Activated CD4-positive, alpha-beta T cell treated with anti-CD3 and anti-CD28 coated beads for 1 hour (primary cell): ENCODE measurements around the gene KSR2.

Source experiments
- DNase-seq: peaks from one replicate; pipeline ENCODE4 v3.0.0-alpha.2; 2020

Gene KSR2

DNA sequence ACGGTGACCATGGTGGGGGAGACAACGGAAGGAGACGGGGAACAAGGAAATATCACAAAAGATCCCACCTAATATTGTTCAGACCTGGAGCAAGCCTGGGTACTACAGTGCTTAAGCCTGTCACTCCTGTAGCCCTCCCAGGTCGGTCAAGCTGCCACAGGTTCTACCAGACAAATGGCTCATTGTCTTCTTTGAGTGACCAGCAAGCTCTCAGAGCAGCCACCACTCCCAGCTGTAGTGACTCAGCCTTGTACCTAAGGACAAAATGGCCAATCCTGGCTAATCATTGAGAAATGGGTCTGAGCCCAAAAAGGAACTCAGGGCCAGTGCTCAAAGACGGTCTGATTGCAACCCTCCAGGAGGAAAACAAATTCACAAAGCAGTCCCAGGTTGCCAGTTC is 368.9 kb downstream of the KSR2 start:
- DNase-seq, result no peak

- DNase-seq, result no peak
These were observed 371.8 kb downstream of the KSR2 start for GRCh38 chr12:117596968-117597367.

GRCh38 chr12:117595751-117596150 is 373.0 kb downstream of the KSR2 start:
- no peak for DNase-seq

DNA sequence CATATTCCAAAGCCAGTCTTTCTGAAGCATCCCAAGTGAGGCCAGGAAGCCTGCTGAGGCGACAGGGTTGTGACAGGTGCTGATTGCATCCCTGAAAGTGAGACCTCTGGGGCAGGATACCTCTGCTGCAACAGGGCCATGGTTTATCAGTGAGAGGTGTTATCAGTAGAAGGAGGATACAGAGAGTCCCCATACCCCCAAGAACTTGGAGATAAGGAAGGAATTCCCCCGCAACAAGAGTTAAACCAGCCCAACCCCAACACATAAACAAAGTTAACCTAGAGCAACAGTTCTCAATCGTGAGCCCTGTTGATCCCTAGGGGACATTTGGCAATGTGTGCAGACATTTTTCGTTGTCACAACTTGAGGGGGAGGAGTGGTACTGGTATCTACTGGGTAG is 374.3 kb downstream of the KSR2 start:
- DNase-seq, result no peak

- DNase-seq, result no peak
These were observed 374.9 kb downstream of the KSR2 start for GRCh38 chr12:117593815-117594400.

DNA sequence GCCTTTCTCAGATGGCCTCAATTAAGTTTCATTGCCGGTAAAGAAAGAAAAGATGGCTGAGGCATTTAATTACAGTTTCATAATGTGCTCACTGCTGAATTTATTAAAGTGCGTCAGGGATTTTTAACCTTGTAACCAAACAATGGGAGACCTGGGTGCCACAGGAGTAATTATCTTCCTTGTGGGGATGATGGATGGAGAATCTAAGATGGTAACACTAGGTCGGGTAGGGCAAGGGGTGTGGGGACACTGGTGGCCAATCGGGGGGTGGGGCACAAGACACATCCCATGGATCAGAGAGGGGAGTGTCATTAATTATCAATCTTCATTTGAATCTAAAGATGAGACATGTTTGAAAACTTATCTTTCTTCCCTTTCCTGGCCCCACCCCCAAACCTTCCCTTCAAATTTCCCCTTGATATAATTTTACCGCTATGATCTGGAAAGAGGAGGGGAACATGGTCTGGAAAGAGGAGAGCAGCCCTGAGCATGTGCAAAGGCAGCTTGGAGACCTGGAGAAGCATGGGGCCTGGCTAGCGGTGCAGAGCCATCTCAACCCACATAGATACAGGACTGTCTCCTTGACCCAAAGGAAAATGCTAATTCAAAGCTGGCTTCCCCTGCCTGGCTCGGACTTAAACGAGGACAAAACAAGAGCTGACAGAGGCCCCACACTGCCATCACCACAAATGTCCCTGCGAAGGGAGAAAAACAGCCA is 376.0 kb downstream of the KSR2 start:
- no peak for DNase-seq

GRCh38 chr12:117590999-117591398 is 377.8 kb downstream of the KSR2 start:
- DNase-seq, result no peak

DNA sequence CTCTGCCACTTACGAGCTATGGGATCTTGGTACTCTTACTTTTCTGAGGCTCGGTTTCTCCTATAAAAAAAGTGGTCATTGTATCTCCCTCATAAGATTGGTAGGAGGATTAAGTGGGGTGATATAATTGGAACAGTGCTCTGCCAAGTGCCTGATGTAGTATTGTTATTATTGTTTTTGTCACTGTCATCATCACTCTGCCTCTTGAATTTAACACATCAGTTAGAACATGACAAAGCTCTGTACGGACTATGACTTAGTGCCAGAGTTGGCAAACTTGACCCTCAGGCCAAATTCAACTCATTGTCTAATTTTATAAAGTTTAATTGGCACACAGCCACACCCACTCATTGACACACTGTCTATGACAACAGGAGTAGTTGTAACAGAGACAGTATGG is 378.4 kb downstream of the KSR2 start:
- DNase-seq, result no peak

GRCh38 chr12:117589021-117589420 is 379.8 kb downstream of the KSR2 start:
- DNase-seq, result no peak

DNA sequence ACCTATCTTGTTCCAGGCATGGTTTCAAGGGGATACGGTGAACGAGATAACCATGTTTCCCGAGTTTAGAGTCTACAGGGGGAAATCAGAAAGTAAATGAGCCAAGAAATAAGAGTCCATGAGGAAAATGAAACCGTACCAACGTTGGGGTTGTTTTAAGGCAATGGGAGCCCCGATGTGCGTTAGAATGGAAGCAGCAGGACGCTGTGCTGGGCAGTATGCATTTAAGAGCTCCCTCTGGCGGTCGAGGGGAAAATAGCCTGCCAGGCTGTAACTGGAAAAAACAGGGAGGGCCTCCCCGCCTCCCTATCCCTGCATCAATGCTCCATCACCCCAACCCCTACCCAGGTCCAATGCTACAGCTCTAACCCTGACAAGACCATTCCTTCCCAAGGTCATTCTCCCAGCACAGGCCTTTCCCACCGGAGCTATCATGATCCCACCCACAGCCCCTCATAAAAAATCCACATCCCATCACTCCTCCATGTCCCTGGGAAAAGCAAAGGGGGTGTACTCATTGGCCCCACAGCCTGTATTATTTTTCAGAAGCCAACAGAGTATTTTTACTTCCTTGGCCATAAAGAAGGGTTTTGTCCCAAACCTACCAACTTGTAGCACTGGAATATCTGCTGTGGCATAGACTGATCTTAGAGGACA is 381.0 kb downstream of the KSR2 start:
- DNase-seq, result no peak

GRCh38 chr12:117583677-117584225 is 385.0 kb downstream of the KSR2 start:
- DNase-seq, result no peak

GRCh38 chr12:117583092-117583491 is 385.7 kb downstream of the KSR2 start:
- no peak for DNase-seq

GRCh38 chr12:117582135-117582784 is 386.5 kb downstream of the KSR2 start:
- no peak for DNase-seq

GRCh38 chr12:117580718-117581062 is 388.1 kb downstream of the KSR2 start:
- no peak for DNase-seq

GRCh38 chr12:117580015-117580717 is 388.6 kb downstream of the KSR2 start:
- DNase-seq, result no peak

- no peak for DNase-seq
These were observed 391.6 kb downstream of the KSR2 start for GRCh38 chr12:117577122-117577657.

- DNase-seq, result no peak
These were observed 392.7 kb downstream of the KSR2 start for GRCh38 chr12:117576053-117576452.

DNA sequence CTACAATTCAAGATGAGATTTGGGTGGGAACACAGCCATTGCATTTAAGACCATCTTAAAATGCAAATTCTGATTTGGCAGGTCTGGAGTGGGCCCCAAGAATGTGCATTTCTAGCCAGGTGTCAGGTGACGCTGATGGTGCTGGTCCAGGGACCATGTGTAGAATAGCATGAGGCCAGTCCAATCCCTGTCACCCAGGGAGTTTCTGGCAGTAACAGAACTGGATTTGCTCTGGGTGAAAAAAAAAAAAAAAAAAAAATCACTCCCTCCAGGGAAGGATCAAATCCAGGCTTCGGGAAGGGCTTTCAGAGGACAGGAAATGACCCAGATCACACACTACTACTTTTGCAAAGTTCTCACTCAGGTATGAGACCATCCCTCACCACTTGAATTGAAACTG is 394.1 kb downstream of the KSR2 start:
- no peak for DNase-seq

DNA sequence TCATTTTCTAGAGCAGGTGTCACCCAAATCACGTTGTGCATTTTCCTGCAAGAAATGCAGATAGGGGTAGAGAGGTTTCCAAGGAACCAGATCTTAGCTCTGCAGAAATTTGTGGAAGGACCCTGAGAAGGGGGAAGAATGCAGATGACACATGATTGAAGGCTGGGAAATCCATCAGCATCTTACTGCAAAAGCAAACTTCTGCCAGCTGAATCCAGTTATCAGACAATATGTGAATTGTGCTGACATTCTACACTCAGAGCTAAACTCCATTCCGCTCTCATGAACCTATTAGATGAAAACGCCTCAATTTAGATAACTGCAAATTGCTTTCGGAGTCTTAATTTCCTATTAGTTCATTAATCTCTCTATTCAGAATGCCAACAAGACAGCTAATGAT is 396.0 kb downstream of the KSR2 start:
- no peak for DNase-seq

- DNase-seq, result no peak
These were observed 397.5 kb downstream of the KSR2 start for GRCh38 chr12:117571321-117571720.

- no peak for DNase-seq
These were observed 398.2 kb downstream of the KSR2 start for GRCh38 chr12:117570608-117571007.

- no peak for DNase-seq
These were observed 401.1 kb downstream of the KSR2 start for GRCh38 chr12:117567644-117568216.
